ENCODE results near the gene ACTBL2. TPM values are rescaled to one million over a fixed set of nuclear protein-coding genes. Genes with fewer than 3 reads are reported as not detected.
A peak's percentile ranks its signal among the peaks of the same experiment; 100 is the strongest.

ACTBL2 gene
- total RNA-seq, 4 donors from 2014 or later = 0.13 to 0.59 TPM; not detected in 2

- DNase-seq = no peak
- no peaks in the 10 kb centered on the region for H3K9me3 ChIP-seq
- intact Hi-C loops (cut with DNase I) = no loop called here
- no peak overlapping the region for H3K4me3 ChIP-seq (replicated peaks in 1 of 3)
- no peak overlapping the region for H3K27ac ChIP-seq
- no peaks in the 10 kb centered on the region for H3K27me3 ChIP-seq
- TF ChIP-seq, protein P1, sequence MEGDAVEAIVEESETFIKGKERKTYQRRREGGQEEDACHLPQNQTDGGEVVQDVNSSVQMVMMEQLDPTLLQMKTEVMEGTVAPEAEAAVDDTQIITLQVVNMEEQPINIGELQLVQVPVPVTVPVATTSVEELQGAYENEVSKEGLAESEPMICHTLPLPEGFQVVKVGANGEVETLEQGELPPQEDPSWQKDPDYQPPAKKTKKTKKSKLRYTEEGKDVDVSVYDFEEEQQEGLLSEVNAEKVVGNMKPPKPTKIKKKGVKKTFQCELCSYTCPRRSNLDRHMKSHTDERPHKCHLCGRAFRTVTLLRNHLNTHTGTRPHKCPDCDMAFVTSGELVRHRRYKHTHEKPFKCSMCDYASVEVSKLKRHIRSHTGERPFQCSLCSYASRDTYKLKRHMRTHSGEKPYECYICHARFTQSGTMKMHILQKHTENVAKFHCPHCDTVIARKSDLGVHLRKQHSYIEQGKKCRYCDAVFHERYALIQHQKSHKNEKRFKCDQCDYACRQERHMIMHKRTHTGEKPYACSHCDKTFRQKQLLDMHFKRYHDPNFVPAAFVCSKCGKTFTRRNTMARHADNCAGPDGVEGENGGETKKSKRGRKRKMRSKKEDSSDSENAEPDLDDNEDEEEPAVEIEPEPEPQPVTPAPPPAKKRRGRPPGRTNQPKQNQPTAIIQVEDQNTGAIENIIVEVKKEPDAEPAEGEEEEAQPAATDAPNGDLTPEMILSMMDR (IDR thresholded peaks at IDR 0.05) = no peak
- TF ChIP-seq POLR2A (IDR thresholded peaks at IDR 0.05) = no peak
- H3K36me3 ChIP-seq = no peaks in the 10 kb centered on the region
- H3K4me1 ChIP-seq = peaks cover 9 to 12% of the 10 kb centered on the region in 2 donors
Measured at GRCh38 chr5:57458443-57458842, 24.2 kb downstream of the ACTBL2 start.

DNA sequence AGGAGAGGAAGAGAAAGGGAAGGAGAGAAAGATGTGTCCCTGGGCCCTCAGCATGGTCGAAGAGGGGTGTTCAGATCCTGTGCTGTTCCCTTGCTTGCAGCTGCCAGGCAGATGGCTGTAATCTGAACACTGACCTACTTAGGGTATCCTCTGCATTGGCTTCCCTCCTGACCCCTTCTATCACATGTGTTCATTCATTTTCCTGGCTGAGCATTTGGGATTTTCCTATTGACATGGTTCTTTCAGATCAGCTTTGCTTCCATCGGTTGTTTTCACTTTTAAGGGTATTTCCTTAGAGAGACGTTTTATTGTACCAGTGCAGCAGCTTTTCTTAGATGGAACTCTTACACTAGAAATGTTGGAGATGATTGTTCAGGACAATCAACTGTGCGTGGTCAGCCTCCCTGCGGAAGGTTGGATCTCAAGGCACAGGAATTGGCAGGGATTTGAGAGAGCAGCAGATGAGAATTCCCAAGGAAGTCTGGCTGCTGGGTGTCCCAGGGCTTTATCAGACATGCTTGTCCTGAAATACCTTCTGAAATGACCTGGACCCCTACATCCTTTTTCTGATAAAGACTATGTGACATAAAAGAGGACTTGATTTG, 26.0 kb downstream of the ACTBL2 start:
- intact Hi-C loops (cut with DNase I) = no loop called here
- peaks cover 24 to 28% of the 10 kb centered on the region in 2 donors for H3K4me1 ChIP-seq
- 61 to 78% methylated on average over 5 of the region's 5 CpGs for WGBS, 2 donors
- TF ChIP-seq POLR2A (IDR thresholded peaks at IDR 0.05) = no peak
- TF ChIP-seq, protein P1 (IDR thresholded peaks at IDR 0.05) = no peak
- H3K4me3 ChIP-seq (replicated peaks in 1 of 3) = no peak overlapping the region
- H3K27ac ChIP-seq = no peak overlapping the region
- no peaks in the 10 kb centered on the region for H3K27me3 ChIP-seq
- H3K36me3 ChIP-seq = no peaks in the 10 kb centered on the region
- DNase-seq = no peak
- no peaks in the 10 kb centered on the region for H3K9me3 ChIP-seq

DNA sequence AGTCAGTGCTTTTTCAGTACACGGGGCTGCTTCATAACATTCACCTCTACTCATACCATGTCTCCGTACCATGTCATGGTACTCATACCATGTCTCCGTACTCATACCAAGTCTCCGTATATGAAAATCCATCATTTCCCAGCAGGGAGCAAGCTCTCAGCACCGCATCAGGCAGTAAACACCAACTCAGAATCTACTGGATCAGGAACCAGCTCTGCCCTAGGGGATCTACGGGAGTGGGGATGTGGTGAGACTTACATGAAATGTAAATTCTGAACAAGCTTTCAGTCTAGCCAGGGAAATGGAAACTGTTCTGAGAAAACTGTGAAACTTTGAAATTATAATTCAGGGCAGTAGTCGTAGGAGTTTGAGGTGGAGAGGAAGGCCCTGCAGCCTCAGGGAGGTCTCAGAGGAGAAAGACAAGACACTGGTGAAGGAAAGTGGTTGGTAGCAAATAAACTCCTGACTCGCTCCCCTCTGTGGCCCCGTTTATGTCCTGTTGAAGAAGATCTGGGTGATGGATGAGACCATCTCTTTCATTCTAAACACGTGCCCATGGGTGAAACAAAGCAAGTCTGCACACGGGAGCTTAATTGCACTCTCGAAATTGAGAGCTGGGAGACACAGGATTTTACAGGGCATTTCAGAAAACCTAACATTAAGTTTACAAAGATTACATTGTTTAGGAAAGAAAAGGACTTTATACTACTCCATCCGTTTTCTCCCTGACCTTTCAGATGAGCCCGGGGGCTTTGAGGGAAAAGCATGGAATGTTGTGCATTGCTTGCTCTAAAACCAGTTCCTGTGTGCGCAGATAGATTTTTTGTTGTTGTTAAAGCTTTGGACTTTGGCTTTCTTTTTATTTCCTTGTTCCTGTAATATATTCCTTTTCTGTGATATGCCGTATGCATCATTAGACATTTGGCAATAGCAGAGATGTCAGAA, 26.8 kb downstream of the ACTBL2 start:
- no peaks in the 10 kb centered on the region for H3K9me3 ChIP-seq
- 84% methylated on average over 16 of the region's 16 CpGs for WGBS, 2 donors
- no peak overlapping the region for H3K27ac ChIP-seq
- intact Hi-C loops (cut with DNase I) = no loop called here
- peaks cover 32 to 33% of the 10 kb centered on the region in 2 donors for H3K4me1 ChIP-seq
- H3K36me3 ChIP-seq = no peaks in the 10 kb centered on the region
- no peak for DNase-seq
- no peaks in the 10 kb centered on the region for H3K27me3 ChIP-seq
- H3K4me3 ChIP-seq (replicated peaks in 1 of 3) = no peak overlapping the region
- TF ChIP-seq, protein P1 (IDR thresholded peaks at IDR 0.05) = no peak
- no peak for TF ChIP-seq POLR2A (IDR thresholded peaks at IDR 0.05)

DNA sequence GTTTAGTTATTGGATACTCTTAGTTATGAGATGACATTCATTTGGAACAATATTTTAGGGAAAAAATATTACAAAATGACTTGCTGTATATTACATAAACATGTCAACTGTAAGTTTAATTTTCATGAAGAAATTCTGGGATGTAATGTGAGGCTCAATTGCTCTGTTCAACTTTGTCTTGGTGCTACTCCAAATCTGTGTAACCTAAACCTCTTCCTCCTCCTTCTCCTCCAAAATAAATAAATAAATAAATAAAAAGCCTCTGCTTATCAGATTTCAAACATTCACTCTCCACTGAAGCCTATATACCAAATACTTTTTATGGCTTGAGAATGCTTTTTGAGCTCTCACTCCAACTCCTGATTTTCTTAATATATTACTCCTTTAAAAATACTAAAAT, 27.7 kb downstream of the ACTBL2 start:
- intact Hi-C loops (cut with DNase I) = no loop called here
- Histone ChIP-seq H3K4me3 (replicated peaks in 1 of 3) (no peak overlapping the region), H3K9me3 (no peaks in the 10 kb centered on the region), H3K4me1 (peaks cover 33 to 37% of the 10 kb centered on the region in 2 donors), H3K27ac (no peak overlapping the region), H3K27me3 (no peaks in the 10 kb centered on the region), H3K36me3 (no peaks in the 10 kb centered on the region)
- DNase-seq = no peak
- TF ChIP-seq, protein P1 (IDR thresholded peaks at IDR 0.05) = no peak
- no peak for TF ChIP-seq POLR2A (IDR thresholded peaks at IDR 0.05)

DNA sequence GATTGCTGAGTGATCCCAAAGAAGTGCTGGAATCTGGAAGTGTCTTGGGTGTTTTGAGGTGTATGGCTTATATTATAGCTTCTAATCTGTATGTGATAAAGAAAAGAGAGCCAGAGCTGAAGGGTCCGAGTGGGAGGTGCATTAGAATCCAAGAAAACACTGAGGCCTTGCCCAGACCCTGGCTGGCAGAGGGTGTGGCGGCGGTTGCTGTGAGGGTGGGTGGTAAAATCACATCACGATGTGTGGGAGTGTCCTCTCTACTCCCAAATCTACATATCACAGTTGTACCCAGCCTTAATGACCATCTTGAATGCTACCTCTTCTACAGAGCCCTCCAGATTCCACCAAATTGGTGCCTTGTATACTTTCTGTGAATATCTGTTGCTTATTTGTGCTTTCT, 28.9 kb downstream of the ACTBL2 start:
- DNase-seq = no peak
- intact Hi-C loops (cut with DNase I) = no loop called here
- peaks cover 33 to 37% of the 10 kb centered on the region in 2 donors for H3K4me1 ChIP-seq
- peak overlapping the region; percentile 59 to 89 (median 60) for H3K27ac ChIP-seq
- no peaks in the 10 kb centered on the region for H3K27me3 ChIP-seq
- H3K36me3 ChIP-seq = no peaks in the 10 kb centered on the region
- no peaks in the 10 kb centered on the region for H3K9me3 ChIP-seq
- 93% methylated on average over 4 of the region's 4 CpGs for WGBS, 2 donors
- no peak overlapping the region for H3K4me3 ChIP-seq (replicated peaks in 1 of 3)
- TF ChIP-seq, protein P1 (IDR thresholded peaks at IDR 0.05) = no peak
- no peak for TF ChIP-seq POLR2A (IDR thresholded peaks at IDR 0.05)

Measured in thyroid gland (tissue), 4 donors.